SIG-M5 treated with dmso at 0.1 percent for 504 hours (cell line): ENCODE measurements around the gene RBM20.
"Not testable (repeated sequence)": the region's sequence is repeated elsewhere in the genome, so short reads cannot be mapped to it uniquely, and the experiment has no call there.

Source experiments
- DNase-seq: peaks from one replicate; lab custom pipeline; 2025; ENCODE audit not compliant: unreplicated experiment; lab: John Stamatoyannopoulos, UW

Gene RBM20

DNA sequence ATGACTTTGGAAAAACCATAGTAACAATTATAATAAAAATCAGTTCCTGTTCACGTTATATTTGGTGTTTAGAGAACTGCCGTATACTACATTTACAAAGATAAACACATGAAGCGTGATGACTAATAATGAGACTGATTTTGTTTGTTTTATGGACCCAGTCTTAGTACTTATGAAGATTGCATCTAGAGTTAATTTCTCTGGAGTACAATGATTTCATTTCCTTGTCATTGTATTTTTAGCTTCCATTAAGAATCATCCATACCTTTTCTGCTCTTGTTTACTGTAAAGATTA is 2.9 kb downstream of the RBM20 start:
- DNase-seq, result no peak

DNA sequence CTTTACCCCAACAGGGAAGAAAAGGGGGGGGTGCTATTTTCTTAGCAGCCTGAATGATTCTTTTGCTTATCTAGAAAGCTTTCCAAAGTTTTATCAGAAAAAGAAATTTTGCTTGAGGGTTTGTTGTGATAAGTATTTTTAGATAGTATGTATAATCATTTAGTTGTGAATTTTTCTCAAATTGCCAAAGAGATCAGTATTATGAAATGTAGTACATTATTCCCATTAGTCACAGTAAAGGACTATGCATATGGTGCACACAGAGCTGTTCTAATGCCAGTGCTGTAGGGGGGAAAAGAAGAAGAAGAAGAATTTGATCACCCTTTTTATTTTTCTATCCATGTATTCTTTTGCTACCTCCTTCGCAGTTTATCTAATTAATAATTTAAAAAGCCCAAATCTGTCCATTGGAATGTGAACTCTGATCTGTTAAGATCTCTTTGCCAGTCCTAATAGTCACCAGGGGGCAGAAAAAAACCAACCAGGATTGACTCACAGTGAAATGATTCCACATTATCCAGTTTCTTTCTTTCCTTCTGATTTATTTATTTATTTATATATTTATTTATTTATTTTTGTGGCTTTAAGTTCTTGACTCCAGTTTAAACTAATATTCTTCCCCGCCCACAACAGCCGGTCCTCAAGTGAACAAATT is 4.7 kb downstream of the RBM20 start:
- no peak for DNase-seq

DNA sequence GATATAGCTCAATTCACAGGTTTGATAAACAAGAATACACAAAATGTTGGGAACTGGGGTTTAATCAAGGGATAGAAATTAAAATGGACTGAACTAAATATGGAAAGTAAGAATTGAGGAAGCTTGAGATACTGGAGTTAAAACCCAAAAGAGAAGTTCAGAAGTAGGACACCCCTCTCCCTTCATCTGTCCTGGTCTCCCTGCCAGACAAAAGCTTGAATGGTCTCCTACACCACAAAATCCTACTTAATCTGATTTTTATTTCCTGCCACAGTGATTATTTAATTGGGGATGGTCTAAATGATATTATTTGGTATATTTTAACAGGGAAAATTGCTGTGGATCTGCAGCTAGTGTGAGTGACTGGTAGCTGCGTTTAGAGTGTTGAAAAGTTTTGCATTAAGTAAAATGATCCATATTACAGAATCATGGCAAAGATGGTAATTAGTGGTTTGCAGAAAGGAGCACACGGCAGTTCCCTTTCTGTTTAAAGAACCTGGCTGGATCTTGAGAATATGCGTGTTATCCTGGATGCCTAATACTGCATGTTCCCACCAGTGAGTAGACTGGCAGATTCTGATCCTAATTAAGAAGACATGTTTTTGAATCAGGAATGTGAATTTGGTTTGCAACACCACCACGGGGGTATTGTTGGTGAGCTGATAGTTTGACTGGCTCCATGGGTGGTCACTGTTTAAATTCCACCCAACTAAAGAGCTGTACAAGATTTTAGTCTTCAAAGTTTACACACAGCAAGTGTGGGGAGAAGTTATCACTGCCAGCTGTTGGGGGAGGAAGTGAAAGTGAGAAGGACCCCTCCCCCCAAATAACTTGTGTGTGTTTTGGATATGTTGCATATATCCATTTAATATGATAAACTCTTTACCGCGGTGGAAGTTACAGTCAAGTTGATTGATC is 5.5 kb downstream of the RBM20 start:
- no peak for DNase-seq

DNA sequence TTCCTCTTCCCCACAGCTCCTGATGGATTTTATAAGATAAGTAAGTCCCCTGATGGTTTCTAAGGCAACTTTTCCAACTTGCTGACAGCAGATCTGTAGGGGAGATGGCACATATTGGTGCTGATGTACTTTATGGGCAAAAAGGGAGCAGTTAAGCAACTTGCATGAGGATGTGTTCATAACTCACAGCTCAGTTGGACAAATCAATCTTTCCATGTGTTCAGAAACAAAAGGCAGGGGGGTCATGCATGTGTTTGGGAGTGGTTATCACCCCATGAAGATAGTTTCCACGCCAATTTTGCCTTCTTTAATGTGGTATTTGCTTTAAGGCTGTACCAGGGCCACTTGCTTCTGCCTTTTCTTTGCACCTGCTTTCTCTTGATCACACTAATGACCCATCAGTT is 6.1 kb downstream of the RBM20 start:
- no peak for DNase-seq

DNA sequence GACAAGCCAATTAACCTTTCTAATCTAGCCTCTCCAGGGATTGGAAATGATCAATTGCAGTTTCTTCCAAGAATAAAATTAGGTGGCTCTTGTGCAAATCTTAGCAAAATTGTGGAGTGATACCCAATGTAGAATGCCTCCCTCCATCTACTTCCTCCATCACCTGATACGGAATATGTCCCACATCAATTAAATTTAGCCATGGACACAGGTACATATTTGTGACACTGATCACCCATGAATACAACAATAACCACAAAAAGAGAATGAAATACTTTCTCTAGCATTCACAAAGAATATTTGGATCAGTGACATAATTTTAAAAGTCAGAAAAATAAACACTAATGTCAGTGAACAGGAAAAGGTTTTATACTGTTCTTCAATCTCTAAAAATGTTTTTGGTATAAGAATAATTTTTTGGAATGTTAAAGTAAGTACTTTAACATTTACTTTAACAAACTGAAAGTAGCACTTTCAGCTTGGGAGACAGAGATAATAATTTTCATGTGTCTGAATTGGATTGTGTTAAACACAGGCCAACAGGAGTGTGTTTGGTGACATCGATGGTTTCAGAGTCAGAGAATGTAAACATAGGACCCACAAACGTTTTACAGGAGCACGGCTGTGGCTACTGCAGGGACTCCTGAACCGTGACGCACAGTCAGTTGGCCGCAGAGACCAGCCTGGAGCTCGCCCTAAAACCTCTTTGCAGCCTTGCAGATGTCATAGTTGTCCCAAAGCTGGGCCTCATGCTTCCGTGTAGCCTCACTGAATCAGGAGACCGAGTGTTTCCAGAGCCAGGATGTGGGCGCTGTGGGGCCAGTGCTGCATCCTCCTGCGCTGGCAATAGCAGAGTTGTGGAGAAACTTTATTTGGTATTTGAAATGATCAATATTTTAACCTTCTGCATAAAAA is 7.2 kb downstream of the RBM20 start:
- no peak for DNase-seq

DNA sequence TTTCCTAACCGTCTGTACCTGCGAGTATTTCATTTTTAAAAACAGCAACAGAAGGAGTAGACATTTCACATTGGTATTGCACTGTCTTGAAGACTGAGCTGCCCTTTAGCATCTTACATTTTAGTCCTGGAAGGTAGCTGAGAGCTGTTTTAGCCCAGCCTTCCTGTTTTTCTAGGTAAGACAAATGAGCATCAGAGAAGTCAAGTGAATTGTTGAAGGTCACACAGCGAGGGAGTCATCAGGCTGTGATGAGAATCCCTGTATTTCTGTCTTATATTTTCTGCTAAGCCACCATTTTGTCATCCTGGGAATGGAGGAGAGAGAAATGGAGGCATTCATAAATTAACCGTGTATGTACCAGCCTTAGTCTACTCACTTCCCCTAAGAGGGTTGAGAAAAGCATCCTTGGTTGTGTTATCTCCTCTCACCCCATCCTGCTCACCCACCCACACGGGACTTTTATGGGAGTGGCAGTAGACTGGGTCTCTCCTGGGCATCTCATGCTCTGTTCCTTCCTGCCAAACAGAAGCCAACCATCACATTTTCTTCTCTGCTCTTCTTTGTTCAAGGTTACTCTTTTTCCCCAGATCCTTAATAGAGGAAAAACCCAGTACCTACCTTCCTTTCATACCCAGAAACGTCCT is 8.5 kb downstream of the RBM20 start:
- DNase-seq, result no peak

DNA sequence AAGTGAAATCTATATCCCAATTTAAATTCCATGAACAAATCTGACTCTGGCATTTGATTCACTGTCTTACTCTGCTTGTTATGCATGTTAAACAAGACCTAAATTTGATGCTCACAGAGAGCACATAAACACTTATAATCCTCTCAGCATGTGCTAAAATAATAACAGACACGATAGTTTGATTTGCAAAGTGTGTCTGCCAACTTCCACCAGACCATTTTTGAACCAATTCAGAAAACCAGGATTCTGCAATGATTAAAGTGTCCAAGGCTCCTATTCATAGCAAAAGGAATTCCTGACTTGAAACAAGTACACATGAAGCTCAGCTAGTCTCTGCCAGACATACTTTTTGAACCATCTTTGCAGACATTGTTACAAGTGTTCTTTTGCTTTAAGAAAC is 11.2 kb downstream of the RBM20 start:
- no peak for DNase-seq

DNA sequence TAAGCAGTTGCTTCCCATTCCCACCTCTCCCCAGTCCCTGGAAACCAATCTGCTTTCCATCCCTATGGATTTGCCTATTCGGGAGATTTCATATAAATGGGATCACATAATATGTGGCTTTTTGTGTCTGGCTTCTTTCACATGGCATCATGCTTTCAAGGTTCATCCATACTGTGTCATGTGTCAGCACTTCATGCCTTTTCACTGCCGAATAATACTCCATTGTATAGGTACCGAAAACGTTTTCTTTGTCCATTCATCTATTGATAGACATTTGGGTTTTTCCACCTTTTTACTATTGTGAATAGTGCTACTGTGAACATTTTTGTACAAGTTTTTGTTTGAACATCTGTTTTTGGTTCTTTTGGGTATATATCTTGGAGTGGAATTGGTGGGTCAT is 12.5 kb downstream of the RBM20 start:
- DNase-seq, result no peak

DNA sequence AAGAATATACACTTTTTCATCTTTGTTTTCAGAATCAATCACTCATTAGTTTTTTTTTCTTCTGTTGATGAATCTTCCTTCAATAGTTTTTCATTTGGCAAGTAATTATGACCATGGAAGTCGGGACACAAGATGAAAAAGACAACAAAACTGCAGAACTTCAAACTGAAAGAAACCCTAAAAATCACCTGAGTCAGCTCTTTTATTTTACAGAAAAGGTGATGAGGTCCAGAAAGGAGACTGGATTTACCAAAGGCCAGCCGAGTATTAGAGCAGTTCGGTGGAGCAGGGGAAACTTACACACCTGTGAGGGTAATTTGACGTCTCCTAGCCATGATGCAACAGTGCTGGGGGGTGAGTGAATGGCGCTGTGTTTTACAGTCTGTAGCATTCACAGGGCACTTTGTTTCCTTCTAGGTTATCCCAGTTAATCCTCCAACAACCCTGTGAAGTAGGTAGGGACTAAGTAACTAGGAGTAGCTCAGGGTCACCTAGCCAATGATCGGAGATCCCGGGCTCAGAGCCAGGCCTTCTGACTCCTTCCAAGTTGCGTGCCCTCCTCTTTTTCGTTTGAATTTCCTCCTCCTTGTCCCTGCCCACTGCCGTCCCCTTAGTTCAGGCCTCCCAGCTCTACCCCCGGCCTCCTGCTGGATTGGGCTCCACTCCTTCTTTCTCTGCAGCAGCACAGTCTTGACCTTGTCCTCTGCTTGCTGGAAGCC is 14.0 kb downstream of the RBM20 start:
- no peak for DNase-seq

DNA sequence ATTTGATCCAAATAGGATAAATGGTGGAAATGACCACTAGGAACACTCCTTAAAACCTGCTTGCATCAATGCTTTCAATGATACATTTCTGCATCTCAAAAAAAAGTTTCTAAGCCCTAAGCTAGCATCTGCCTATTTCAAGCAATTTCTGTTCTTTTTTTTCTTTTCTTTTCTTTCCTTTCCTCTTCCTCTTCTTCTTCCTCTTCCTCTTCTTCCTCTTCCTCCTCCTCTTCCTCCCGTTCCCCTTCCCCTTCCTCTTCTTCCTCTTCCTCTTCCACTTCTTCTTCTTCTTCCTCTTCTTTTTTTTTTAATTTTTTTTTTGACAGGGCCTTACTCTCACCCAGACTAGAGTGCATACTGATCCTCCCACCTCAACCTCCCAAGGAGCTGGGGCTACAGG is 15.4 kb downstream of the RBM20 start:
- no peak for DNase-seq

DNA sequence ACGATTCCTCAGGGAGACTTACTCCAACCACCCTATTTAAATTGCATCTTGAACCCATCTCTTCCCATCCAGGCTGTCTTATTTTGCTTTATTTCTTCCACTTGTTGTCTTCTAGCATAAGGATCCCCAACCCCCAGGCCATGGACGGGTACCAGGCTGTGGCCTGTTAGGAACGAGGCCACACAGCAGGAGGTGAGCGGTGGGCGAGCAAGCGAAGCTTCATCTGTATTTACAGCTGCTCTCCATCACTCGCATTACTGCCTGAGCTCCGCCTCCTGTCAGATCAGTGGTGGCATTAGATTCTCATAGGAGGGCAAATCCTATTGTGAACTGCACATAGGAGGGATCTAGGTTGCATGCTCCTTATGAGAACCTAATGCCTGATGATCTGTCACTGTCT is 16.2 kb downstream of the RBM20 start:
- DNase-seq, result not testable (repeated sequence)

DNA sequence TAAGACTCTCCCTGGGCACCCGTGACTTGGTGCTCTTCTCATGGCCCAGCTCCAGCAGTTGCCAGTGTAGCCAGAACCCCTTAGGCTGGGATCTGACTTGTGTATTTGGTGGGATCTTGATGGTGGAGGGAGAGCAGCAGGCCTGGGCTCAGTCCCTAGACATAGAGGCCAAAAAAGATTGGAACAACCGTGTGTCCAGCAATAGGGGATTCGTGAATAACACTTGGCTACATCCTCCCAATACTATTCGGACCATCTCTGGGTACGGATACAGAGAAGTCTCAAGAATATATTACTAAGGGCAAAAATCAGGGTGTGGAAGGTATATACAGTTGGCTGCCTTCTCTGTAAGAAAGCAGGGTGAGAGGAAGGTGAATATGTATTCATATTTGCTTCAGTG is 17.2 kb downstream of the RBM20 start:
- DNase-seq, result no peak

DNA sequence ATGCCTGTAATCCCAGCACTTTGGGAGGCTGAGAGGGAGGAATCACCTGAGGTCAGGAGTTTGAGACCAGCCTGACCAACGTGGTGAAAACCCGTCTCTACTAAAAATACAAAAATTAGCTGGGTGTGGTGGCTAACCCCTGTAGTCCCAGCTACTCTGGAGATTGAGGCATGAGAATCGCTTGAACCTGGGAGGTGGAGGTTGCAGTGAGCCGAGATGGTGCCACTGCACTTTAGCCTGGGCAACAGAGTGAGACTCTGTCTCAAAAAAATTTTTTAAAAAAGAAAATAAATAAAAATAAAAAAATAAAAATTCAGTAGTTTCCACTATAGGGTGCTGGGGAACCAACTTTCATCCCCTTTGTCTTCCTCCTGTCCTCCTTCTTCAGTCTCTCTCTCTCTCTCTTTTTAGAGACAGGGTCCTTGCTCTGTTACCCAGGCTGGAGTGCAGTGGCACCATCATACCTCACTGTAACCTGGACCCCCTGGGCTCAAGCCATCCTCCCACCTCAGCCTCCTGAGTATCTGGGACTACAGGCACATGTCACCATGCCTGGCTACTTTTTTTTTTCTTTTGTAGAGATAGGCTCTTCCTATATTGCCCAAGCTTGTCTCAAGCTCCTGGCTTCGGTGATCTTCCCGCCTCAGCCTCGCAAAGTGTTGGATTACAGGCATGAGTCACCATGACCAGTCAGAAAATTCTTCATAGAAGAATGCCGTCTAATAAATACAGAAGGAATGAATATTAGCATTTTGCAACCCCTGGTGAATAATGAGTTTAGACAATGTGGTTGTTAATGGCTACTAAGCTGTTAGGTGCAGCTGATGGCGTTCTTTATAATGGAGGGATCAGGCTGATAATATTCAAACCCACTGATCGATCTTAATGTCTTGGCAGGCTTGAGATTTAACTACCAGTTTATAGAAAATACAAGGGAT is 20.6 kb downstream of the RBM20 start:
- DNase-seq, result no peak

DNA sequence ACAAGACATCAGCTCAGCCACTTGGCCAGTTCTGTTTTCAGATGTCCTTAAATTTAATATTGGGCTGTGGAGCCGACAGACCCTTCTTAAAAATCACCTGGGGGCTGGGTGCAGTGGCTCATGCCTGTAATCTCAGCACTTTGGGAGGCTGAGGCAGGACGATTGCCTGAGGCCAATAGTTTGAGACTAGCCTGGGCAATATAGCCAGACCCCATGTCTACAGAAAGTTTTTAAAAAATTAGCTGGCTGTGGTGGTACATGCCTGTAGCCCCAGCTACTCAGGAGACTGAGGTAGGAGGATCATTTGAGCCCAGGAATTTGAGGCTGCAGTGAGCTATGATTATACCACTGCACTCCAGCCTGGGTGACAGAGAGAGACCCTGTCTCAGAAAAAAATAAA is 22.1 kb downstream of the RBM20 start:
- DNase-seq, result not testable (repeated sequence)

DNA sequence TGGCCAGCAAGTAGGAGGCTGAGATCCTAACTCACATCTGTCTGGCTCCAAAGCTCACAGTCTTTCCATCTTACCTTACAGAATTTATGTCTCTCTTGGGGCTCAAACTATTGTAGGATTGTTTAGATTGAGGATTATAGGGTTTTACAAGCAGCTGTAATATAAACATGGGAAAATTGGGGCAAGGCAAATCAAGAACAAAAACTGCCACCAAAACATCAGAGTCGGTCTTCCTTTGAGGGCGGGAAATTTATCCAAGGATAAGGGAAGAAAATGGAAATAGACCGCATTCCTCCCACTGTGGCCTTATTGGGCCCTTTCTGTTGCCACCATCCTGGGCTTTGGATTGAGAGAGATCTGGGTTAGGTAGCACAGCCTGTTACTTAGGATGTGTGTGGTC is 22.5 kb downstream of the RBM20 start:
- no peak for DNase-seq

DNA sequence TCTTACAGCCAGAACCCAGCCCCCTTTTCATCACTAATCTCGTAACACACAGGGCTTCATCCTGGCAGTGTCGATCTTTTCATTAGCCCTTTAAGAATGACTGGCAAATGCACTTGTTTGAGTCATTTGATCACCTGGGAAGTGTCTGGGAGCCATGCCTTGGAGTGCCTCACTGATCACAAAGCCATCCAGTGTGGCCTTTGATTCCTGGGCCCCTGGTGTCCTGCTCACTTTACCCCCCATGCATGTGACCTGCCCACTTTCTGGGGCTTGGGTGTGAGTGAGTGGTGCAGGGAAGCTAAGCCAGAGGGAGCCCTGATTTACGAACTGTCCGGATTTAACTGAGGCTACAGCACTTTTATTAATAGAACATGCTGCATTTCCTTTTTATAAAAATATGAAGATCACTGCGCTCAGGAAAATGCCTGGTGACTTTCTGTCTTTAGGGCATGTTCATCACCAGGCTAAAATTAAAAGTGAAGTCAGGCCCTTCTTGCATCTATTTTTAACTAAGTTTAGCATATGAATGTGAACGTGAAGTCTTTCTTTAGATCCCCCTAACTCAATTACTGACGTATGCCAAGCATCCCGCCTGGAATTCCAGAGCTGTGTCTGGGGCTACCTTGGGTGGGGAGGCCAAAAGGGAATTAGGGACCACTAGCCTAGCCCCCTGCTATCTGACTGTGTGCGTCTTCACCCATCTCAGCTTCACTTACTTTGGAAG is 23.6 kb downstream of the RBM20 start:
- DNase-seq, result no peak

DNA sequence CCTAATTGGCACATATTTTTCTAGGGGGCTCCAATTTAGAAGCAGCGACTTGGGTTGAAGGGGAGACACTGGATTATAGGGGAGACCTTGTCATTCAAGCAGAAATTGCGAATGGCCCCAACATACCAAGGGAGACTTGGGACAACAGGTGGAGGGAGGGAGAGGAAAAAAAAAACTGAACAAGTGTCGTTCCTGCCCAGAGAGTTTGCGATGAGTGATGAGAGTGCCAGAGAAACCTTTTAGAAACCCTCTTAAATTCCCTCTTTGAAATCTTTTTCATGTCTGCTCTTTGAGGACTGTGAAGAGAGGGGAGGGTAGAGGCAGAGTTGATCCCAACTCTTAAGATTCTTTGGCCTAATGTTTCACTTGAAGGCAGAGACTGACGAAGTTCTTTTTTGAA is 24.3 kb downstream of the RBM20 start:
- no peak for DNase-seq

DNA sequence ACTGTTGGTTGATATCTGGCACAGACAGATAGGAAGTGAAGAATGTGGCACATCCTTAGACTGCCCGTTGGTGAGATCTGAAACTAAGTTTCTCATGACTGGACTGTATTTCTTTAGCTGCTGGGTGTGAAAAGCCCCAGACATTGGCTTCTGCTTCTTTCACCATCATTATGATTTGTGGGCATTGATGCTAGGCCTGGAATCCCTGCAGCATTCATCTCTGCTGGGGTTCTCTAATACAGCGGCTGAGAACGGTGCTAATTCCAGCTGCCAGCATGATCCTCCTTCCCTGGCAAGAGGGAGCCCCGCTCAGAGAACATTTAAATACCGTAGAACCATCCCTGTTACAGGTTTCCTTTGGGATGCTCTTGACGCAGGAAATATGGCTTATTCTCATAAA is 26.2 kb downstream of the RBM20 start:
- no peak for DNase-seq
